Breast epithelium (tissue), 4 donors: ENCODE results near the gene C10orf95. TPM values are rescaled to one million over a fixed set of nuclear protein-coding genes. Genes with fewer than 3 reads are reported as not detected.

Source experiments
- DNase-seq, 2 donors: peaks; one replicate each; pipeline ENCODE4 v3.0.0-alpha.2; 2019; ENCODE audit warnings: low spot score in 2 of 2
- H3K27ac ChIP-seq, 2 donors: fragments of 200-600 bp; sonication (generic) in 1 of 2; one replicate each; pipeline ENCODE4 v1.5.1; 2016 to 2019; ENCODE audit warnings: mild to moderate bottlenecking in 1 of 2
- H3K27me3 ChIP-seq, 2 donors: fragments of 200-600 bp; sonication (generic) in 1 of 2; one replicate each; pipeline versions ENCODE4 v1.5.1 to v1.6.0; 2017 to 2019; ENCODE audit warnings: control low read depth in 1 of 2, mild to moderate bottlenecking in 1 of 2
- H3K36me3 ChIP-seq: fragments of 200-600 bp; one replicate; pipeline ENCODE4 v1.5.1; 2019
- H3K4me1 ChIP-seq, 2 donors: fragments of 200-600 bp; sonication (generic); one replicate each; pipeline ENCODE4 v1.5.1; 2016 to 2019; ENCODE audit warnings: control low read depth in 1 of 2
- H3K4me3 ChIP-seq, 3 donors: fragments of 200-600 bp; sonication (generic); 1 replicate in 2 of 3; 2 replicates in 1 of 3; pipeline ENCODE4 v1.5.1; 2016 to 2019; ENCODE audit warnings: mild to moderate bottlenecking in 3 of 3, moderate library complexity in 2 of 3
- H3K9me3 ChIP-seq, 2 donors: fragments of 200-600 bp; sonication (generic) in 1 of 2; one replicate each; pipeline ENCODE4 v1.5.1; 2016 to 2019; ENCODE audit warnings: control low read depth in 1 of 2
- POLR2A ChIP-seq: fragments of 450-650 bp; IDR thresholded peaks from one replicate; pipeline ENCODE4 v1.6.1; 2016; ENCODE audit warnings: antibody characterized with exemption, mild to moderate bottlenecking, moderate library complexity
- POLR2AphosphoS5 ChIP-seq, 3 donors: sonication (generic); formaldehyde crosslinking; IDR thresholded peaks; one replicate each; pipeline ENCODE4 v1.6.1; 2017; ENCODE audit warnings: antibody characterized with exemption in 3 of 3
- intact Hi-C: fragments of 100-400 bp; cut with DNase I; formaldehyde crosslinking; loops from one replicate; pipeline ENCODE4 v1.15.1; 2023; ENCODE audit warnings: low total_unique reads
- total RNA-seq, 3 donors: library from RNA; depleted of rRNA; stranded (reverse); fragments of >200 nt; gene quantifications; one replicate each; pipeline ENCODE4 v1.1.0, GENCODE V29; 2016
- TF ChIP-seq, protein P1 (sequence below), 3 donors: fragments of 450-650 bp; IDR thresholded peaks; one replicate each; pipeline ENCODE4 v1.5.1; 2016 to 2017; ENCODE audit warnings: antibody characterized with exemption in 3 of 3, mild to moderate bottlenecking in 3 of 3, moderate library complexity in 3 of 3

C10orf95 gene
- total RNA-seq, 3 donors from 2014 or later = 0.33 to 0.59 TPM; not detected in 1

DNA sequence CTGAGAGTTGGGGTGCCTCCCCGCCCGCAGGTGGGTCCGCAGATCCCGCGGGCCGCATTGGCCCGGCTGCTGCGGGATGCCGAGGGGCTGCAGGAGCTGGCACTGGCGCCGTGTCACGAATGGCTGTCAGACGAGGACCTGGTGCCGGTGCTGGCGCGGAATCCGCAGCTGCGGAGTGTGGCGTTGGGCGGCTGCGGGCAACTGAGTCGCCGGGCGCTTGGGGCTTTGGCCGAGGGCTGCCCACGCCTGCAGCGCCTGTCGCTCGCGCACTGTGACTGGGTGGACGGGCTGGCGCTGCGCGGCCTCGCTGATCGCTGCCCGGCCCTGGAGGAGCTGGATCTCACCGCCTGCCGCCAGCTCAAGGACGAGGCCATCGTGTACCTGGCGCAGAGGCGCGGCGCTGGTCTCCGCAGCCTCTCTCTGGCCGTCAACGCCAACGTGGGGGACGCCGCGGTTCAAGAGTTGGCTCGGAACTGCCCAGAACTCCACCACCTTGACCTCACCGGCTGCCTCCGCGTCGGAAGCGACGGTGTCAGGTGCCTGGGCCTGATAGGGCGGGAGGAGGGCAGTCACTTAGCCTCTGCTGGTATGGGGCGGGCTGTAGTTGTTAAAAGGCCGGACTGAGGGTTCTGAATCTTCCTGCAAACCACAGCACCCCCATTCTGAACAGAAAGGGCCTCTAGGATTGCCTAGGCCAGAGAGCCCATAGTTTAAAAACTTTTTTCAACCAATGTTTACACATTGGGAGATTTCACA is 29.4 kb downstream of the C10orf95 start:
- no peak for DNase-seq
- peaks cover 0 to 20% of the 10 kb centered on the region in 2 donors for H3K27me3 ChIP-seq
- TF ChIP-seq POLR2A = no peak
- TF ChIP-seq, protein P1, sequence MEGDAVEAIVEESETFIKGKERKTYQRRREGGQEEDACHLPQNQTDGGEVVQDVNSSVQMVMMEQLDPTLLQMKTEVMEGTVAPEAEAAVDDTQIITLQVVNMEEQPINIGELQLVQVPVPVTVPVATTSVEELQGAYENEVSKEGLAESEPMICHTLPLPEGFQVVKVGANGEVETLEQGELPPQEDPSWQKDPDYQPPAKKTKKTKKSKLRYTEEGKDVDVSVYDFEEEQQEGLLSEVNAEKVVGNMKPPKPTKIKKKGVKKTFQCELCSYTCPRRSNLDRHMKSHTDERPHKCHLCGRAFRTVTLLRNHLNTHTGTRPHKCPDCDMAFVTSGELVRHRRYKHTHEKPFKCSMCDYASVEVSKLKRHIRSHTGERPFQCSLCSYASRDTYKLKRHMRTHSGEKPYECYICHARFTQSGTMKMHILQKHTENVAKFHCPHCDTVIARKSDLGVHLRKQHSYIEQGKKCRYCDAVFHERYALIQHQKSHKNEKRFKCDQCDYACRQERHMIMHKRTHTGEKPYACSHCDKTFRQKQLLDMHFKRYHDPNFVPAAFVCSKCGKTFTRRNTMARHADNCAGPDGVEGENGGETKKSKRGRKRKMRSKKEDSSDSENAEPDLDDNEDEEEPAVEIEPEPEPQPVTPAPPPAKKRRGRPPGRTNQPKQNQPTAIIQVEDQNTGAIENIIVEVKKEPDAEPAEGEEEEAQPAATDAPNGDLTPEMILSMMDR (IDR thresholded peaks at IDR 0.05) = no peak
- TF ChIP-seq POLR2AphosphoS5 (IDR thresholded peaks at IDR 0.05) = no peak
- no peaks in the 10 kb centered on the region for H3K36me3 ChIP-seq
- H3K27ac ChIP-seq = peak overlapping the region; percentile 88 to 96
- H3K4me3 ChIP-seq = peak overlapping the region; percentile 83 to 94 (median 90)
- H3K9me3 ChIP-seq = no peaks in the 10 kb centered on the region
- H3K4me1 ChIP-seq = peaks cover 5 to 11% of the 10 kb centered on the region in 2 donors
- intact Hi-C loops = no loop called here

DNA sequence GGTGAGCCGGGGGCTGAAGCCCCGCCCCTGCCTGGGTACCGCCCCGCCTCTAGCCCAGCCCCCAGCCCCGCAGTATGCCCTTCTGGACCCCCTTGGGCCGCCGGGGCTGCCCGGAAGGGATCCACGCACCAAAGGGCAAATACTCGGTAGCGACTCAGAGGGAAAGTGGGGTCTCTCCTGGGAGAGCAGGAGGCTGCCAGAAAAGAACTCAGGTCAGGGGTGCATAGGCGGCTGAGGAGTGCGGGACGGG is 29.9 kb downstream of the C10orf95 start:
- peaks cover 0 to 25% of the 10 kb centered on the region in 2 donors for H3K27me3 ChIP-seq
- intact Hi-C loops = no loop called here
- TF ChIP-seq POLR2A (no peak), POLR2AphosphoS5 (IDR thresholded peaks at IDR 0.05) (no peak)
- TF ChIP-seq, protein P1 (IDR thresholded peaks at IDR 0.05) = no peak
- no peaks in the 10 kb centered on the region for H3K9me3 ChIP-seq
- peaks cover 5 to 11% of the 10 kb centered on the region in 2 donors for H3K4me1 ChIP-seq
- DNase-seq = no peak
- peak overlapping the region; percentile 83 to 94 (median 90) for H3K4me3 ChIP-seq
- no peaks in the 10 kb centered on the region for H3K36me3 ChIP-seq
- peak overlapping the region; percentile 88 to 96 for H3K27ac ChIP-seq

DNA sequence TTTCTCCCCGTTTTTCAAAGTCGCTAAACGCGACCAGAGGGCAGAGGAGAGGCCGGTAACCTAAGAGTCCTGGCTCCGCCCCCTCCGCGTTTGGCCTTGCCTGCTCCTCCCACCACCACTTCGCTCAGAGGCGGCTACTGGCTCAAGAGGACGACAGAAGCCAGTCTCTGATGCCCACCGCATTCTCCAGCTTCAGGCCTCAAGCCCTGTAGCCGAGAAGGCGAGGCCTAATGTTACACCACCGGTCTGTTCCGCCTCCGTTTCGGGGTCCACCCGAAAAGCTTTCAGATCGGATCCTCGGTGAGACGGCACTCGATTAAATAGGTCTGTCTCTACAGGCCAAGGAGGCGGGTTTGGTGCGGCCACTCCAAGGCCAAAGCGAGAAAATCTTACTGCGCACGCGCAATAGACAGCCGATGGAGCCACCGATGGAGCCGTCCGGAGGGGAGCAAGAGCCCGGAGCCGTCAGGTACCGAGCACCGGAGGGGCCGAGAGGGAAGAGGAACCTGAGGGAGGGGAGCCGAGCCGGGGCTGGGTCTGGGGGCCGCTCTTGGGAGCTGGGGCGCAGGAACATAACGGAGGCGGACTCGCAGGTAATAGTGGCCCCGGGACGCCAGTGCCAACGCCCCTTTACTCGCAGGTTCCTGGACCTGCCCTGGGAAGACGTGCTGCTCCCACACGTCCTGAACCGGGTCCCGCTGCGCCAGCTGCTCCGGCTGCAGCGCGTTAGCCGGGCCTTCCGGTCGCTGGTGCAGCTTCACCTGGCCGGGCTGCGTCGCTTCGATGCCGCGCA is 30.4 kb downstream of the C10orf95 start, which contains the start of gene FBXL15:
FBXL15 (plus strand) TSS at position 123 of the 793 bp plus-strand sequence; CDS start at position 417, 294 bp downstream.
- H3K4me1 ChIP-seq = peaks cover 5 to 11% of the 10 kb centered on the region in 2 donors
- TF ChIP-seq POLR2AphosphoS5 (IDR thresholded peaks at IDR 0.05) (peak; percentile 46 to 67 (median 60)), POLR2A (no peak)
- TF ChIP-seq, protein P1 (IDR thresholded peaks at IDR 0.05) = no peak
- intact Hi-C loops = no loop called here
- H3K4me3 ChIP-seq = peak within 1 kb of the TSS; percentile 83 to 94 (median 90)
- H3K9me3 ChIP-seq = no peaks in the 10 kb centered on the region
- H3K36me3 ChIP-seq = no peaks in the 10 kb centered on the region
- peak; percentile 97 to 98 for DNase-seq
- H3K27ac ChIP-seq = peak within 1 kb of the TSS; percentile 88 to 96
- H3K27me3 ChIP-seq = peaks cover 0 to 30% of the 10 kb centered on the region in 2 donors

DNA sequence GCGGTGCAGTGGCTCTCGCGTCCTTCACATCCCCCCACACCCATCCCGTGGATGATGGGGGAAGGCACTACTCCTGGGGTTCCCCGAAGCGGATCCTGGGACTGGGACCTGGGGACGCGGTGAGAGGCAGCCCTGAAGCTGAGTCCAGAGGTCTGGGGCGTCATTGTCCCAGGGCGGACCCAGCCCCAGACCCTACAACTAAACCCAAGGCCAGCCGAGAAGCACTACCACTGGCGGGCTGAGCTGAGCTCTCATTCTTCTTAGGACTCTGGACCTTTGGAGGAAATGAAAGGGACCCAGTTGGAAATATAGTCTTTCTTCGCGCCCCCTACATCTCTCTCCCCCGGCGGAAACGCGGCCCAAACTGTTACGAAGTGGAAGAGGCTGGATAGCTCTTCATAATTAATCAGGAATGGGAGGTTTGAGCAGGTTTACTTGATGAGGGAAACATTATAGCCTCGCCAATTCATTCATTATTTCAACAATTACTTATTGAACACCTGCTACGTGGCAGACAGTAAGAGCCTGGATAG is 31.1 kb downstream of the C10orf95 start:
- H3K9me3 ChIP-seq = no peaks in the 10 kb centered on the region
- H3K36me3 ChIP-seq = no peaks in the 10 kb centered on the region
- H3K27me3 ChIP-seq = peaks cover 0 to 32% of the 10 kb centered on the region in 2 donors
- peak overlapping the region; percentile 88 to 96 for H3K27ac ChIP-seq
- peaks cover 5 to 11% of the 10 kb centered on the region in 2 donors for H3K4me1 ChIP-seq
- intact Hi-C loops = no loop called here
- DNase-seq = no peak
- no peak for TF ChIP-seq POLR2AphosphoS5 (IDR thresholded peaks at IDR 0.05)
- TF ChIP-seq POLR2A = no peak
- TF ChIP-seq, protein P1 (IDR thresholded peaks at IDR 0.05) = no peak
- H3K4me3 ChIP-seq = peak overlapping the region; percentile 83 to 94 (median 90)
